Measurements from ENCODE around the gene SYNDIG1L.

GRCh38 chr14:74457565-74457895 lies 31.5 kb upstream of the SYNDIG1L start:
- TF ChIP-seq CTCF (IDR thresholded peaks at IDR 0.05) (no peak), POLR2AphosphoS5 (IDR thresholded peaks at IDR 0.05) (no peak), POLR2A (IDR thresholded peaks at IDR 0.05) (no peak)

All from suprapubic skin (tissue), 4 donors.